ENCODE measurements around the gene SPATA33. TPM values are rescaled to one million over a fixed set of nuclear protein-coding genes. Genes with fewer than 3 reads are reported as not detected.

SPATA33 gene
- total RNA-seq, 1 experiment from 2014 or later, result 17.4 TPM

DNA sequence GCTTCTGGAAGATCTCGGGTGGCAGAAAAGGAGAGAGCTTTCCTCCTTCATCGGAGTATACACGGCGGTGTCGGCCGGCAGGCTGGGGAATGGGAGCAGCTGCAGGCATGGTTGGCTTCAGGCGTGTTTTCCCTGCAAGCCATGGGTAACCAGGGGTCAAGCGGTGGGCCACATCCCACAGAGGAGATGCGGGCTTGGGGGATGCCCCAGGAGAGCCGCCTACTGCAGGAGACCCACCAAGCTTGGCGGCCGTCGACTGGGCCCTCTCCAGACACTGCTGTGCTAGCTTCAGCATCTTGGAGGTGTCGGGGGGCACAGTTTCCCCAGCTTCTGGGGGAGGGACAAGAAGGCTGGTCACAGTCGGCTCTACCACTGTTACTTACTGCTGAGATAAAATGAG, 58.9 kb downstream of the SPATA33 start:
- Histone ChIP-seq H2AFZ (ENCODE audit: low read length) (no peak overlapping the region), H3K4me2 (ENCODE audit: insufficient read depth, insufficient read length, low read length) (no peak overlapping the region), H2BK20ac (ENCODE audit: low read depth, low read length, poor library complexity, severe bottlenecking) (no peak overlapping the region), H3K9ac (ENCODE audit: extremely low read depth, insufficient read length, low read length) (no peak overlapping the region), H4K5ac (ENCODE audit: insufficient read length, low read depth, low read length) (no peak overlapping the region), H3K79me1 (ENCODE audit: insufficient read depth, low read depth, low read length, poor library complexity, severe bottlenecking) (no peaks in the 10 kb centered on the region), H3K14ac (ENCODE audit: insufficient read depth, low read length) (no peak overlapping the region), H3T11ph (ENCODE audit: low read length) (no peak overlapping the region), H4K91ac (ENCODE audit: insufficient read length, low read depth, low read length) (no peak overlapping the region), H3K27me3 (ENCODE audit: insufficient read depth, low read length) (peaks cover 2% of the 10 kb centered on the region; the same call in 1 of the 2 replicates), H2BK15ac (ENCODE audit: low read depth, low read length) (no peak overlapping the region), H3K4ac (ENCODE audit: low read depth, low read length) (no peak overlapping the region), H2BK120ac (ENCODE audit: low read depth, low read length, poor library complexity, severe bottlenecking) (no peak overlapping the region), H3K79me2 (ENCODE audit: insufficient read depth, low read length) (no peaks in the 10 kb centered on the region), H3K56ac (ENCODE audit: insufficient read length, low read depth, low read length) (no peak overlapping the region), H3K18ac (ENCODE audit: insufficient read length, low read depth, low read length) (no peak overlapping the region), H4K8ac (replicated peaks; ENCODE audit: insufficient read length, low read depth, low read length) (no peak overlapping the region), H3K4me1 (ENCODE audit: insufficient read depth, low read length) (no peaks in the 10 kb centered on the region), H3K9me3 (ENCODE audit: control insufficient read depth, low read depth, low read length) (no peaks in the 10 kb centered on the region), H2AK5ac (ENCODE audit: insufficient read length, low read length) (no peak overlapping the region), H3K27ac (ENCODE audit: insufficient read length, low read depth, low read length) (no peak overlapping the region), H3K23me2 (ENCODE audit: insufficient read length, low read depth, low read length, poor library complexity, severe bottlenecking) (peaks cover 19% of the 10 kb centered on the region), H2BK12ac (ENCODE audit: insufficient read length, low read depth, low read length) (no peak overlapping the region), H4K20me1 (ENCODE audit: control insufficient read depth, insufficient read depth, insufficient read length) (no peaks in the 10 kb centered on the region), H3K23ac (ENCODE audit: insufficient read length, low read depth, low read length) (no peak overlapping the region), H2BK5ac (ENCODE audit: insufficient read length, low read length) (no peak overlapping the region)
- H3K4me3 Mint-ChIP-seq, result no peak overlapping the region
- H3K9me3 Mint-ChIP-seq, result no peaks in the 10 kb centered on the region; a peak in 1 of 5 replicates
- DNase-seq, result no peak
- peaks cover 25 to 47% (median 33%) of the 10 kb centered on the region in 3 experiments; a peak in 6 of 7 replicates for H3K36me3 Mint-ChIP-seq (ENCODE audit: insufficient read depth in 1 of 3, low read depth in 3 of 3)
- TF ChIP-seq, protein P1, sequence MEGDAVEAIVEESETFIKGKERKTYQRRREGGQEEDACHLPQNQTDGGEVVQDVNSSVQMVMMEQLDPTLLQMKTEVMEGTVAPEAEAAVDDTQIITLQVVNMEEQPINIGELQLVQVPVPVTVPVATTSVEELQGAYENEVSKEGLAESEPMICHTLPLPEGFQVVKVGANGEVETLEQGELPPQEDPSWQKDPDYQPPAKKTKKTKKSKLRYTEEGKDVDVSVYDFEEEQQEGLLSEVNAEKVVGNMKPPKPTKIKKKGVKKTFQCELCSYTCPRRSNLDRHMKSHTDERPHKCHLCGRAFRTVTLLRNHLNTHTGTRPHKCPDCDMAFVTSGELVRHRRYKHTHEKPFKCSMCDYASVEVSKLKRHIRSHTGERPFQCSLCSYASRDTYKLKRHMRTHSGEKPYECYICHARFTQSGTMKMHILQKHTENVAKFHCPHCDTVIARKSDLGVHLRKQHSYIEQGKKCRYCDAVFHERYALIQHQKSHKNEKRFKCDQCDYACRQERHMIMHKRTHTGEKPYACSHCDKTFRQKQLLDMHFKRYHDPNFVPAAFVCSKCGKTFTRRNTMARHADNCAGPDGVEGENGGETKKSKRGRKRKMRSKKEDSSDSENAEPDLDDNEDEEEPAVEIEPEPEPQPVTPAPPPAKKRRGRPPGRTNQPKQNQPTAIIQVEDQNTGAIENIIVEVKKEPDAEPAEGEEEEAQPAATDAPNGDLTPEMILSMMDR (conservative IDR thresholded peaks at IDR 0.05), result no peak
- WGBS (ENCODE audit: extremely low coverage, insufficient read length, low lambda C conversion rate), result no CpG with 5 or more reads among the region's 15 CpGs
- H3K4me1 Mint-ChIP-seq, result peaks cover 7 to 10% of the 10 kb centered on the region in 2 experiments
- peaks cover 48% of the 10 kb centered on the region for H3K27me3 Mint-ChIP-seq (ENCODE audit: low read depth)
- no peak overlapping the region for H3K27ac Mint-ChIP-seq
